Urothelium cell line (cell line): ENCODE measurements around the gene HRH2.
"Not testable (repeated sequence)": the region's sequence is repeated elsewhere in the genome, so short reads cannot be mapped to it uniquely, and the experiment has no call there.

ENCODE experiments used
- DNase-seq: peaks from one replicate; pipeline ENCODE4 v3.0.0; 2011; ENCODE audit warnings: low spot score, mixed read lengths
- FAIRE-seq: peaks from 2 replicates; lab custom pipeline; 2011; peaks lifted over from hg19 to GRCh38; lab: Jason Lieb, UNC

The HRH2 gene

DNA sequence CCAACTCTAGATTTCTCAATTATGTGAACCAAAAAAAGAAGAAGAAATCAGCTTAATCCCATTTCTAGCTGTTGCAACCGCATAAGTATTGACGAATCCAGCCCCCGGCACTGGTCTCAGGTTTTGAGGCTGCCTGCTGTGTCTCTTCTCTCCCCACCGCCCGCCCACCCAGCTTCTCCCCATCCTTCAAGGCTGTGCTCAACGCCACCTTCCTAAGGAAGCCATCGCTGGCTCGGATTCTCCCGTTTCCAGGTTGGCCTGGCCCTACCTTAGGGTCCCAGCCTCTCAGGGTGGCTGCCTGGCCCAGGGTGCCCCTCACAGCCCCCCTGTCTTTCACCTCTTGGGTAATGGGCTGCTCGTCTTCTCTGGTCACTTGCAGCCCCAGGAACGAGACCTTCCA lies 77.8 kb downstream of the HRH2 start:
- no peak for DNase-seq
- FAIRE-seq, result no peak

DNA sequence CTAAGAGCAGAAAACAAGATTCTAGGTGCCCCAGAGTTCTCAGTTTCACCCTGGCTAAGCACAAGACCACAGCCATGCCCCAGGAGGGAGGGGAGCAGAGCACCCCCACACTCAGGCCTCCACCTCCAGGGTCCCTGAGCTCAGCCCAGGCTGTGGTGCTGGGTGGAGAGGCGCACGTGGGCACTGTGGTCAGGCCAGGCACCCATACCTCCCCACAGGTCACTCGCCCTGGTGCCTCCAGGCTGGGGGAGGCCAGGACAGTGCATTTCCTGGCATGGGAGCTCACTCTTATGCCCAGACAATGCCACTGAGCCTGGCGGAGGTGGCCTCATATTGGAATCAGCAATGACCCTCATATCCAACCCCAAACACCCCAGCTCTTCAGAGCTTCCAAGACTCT lies 78.8 kb downstream of the HRH2 start:
- DNase-seq (no peak), FAIRE-seq (no peak)

DNA sequence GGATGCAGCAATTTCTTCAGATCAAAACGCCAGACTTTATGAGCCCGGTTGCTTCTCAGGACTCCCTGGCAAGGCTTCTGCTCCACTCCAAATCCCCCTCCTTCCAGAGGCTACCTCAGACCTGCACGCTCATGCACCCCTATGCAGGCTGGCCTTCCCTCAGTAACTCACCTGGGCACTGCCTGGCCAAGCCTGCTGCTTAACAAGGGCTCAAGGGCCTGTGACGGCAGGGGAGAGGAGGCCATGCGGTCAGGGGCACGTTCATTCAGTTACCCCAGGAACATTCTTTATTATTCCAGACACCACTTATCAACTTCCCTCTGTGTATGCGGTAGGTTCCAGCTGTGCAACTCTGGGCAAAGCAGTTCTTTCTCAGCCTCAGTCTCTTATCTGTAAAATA lies 79.6 kb downstream of the HRH2 start:
- FAIRE-seq (no peak), DNase-seq (no peak)

DNA sequence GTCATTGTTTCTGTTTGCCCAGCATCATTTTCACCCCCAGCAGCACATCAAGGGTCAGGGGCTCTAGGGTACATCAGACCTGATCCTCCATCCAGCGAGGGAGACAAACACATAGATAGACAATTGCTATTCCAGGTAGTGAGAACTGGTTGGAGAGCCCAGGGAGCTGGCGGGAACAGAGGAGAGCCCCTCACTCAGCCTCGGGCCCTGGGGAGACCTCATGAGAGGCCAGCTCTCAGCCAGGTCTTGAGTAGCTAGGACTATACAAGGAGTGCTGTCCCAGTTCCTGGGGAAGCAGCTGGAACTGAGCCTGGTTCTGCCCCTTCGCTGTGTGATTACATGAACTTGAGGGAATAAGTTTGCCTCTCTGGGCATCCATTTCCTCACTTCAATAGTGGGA lies 80.3 kb downstream of the HRH2 start:
- FAIRE-seq (no peak), DNase-seq (no peak)

DNA sequence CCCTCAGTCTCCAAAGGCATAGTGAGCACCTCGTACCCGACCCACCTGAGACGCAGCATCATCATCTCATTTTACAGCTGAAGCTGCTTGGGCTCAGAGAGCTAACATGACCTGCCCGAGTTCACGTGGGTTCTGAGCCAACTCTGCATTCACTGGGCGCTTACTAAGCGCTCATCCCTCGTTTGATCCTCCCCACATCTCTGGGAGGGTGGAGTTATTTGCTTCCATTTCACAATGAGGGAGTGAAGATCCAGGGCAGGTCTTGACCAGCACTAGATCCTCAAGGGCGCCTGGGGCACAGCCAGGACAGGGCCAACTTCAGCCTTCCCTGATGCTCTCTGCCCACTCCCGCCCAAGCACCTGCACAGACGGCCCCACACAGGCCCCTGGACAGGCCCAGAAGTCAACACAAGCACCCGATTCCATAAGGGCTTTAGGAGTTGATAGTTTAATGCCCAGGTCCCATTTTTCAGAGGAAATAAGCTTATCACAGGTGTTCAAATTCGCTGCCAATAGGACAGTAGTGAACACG lies 80.8 kb downstream of the HRH2 start:
- FAIRE-seq, result no peak

DNA sequence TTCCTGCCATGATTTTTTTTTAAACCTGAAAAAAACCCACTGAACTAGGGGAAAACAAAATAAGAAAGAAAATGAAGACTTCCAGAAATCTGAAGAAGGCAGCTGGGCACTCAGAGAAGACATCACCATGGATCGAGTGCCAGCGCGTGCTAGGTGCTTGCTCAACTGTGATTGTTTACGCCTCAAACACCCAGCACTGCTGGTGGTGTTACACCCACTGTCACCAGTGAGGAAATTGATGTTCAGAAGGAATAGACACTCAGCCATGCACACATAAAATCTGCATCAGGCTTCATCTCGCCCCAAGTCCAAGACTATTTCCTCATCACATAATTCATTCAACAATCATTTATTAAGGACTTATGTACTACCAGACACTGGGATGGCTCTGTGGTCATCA lies 82.1 kb downstream of the HRH2 start:
- DNase-seq (no peak), FAIRE-seq (no peak)

More for the DNA sequence above, 80.8 kb downstream of the HRH2 start:
- no peak for DNase-seq

GRCh38 chr5:175741556-175741955 lies 83.7 kb downstream of the HRH2 start:
- FAIRE-seq (no peak), DNase-seq (no peak)

DNA sequence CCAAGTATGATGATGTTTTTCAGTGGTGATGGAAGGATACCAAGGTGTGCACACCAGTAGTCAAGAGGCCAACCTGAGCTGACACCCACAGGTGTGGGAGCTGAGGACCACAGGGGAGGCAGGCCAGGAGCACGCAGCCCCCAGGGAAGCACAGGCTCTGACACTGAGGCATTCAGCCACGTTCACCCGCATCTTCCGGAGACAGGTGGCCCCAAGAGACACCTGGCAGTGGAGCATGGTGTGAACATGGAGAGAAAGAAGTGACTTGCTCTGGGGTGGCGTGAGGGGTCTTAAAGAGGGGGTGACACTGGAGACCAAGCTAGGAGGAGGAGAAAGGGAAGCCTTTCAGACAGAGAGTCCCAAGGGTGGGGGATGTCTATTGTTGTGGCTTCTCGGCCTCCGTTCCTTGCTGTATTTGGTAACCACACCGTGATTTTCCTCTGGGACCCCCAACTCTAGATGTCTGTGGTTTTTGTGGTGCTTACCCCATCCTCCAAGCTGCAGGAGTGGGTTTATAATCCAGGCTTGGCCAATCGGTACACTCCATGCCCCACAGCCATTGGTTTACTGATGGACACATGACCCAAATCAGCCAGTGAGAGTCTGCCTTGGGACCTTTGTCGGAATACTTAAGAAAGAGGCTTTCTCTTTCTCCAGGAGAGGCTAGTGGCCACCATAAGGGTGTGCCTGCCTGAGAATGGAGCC lies 84.6 kb downstream of the HRH2 start:
- no peak for FAIRE-seq

GRCh38 chr5:175743676-175744210 lies 85.9 kb downstream of the HRH2 start:
- no peak for FAIRE-seq
- DNase-seq, result no peak

More for the DNA sequence above, 84.6 kb downstream of the HRH2 start:
- DNase-seq, result no peak

GRCh38 chr5:175745210-175745609 lies 87.3 kb downstream of the HRH2 start:
- FAIRE-seq (no peak), DNase-seq (no peak)

- no peak for FAIRE-seq
- no peak for DNase-seq
Measured at GRCh38 chr5:175746851-175747250, 89.0 kb downstream of the HRH2 start.

DNA sequence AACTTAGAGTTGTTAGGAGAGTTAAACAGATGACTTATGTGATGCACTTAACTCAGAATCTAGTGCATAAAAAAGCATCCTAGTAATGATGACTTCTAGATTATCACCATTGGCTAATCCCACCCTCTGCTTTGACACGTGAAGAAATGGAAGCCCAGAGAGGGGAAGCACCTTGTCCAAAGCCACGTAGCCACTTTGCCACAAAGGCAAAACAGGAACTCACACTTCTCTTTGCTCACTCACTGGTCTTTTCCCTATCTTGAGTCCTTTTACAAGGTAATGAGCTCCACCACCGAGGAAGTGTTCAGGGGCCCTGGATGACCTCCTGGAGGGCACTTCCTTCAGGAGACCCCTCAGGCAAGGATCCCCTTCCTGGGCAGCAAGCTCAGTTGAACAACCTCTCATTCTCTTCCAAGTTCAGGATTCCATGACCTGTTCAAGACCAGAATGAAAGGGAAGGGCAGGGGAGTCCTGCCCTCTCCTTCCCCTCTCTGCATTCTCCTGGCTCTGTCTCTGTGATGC lies 89.7 kb downstream of the HRH2 start:
- FAIRE-seq (no peak), DNase-seq (no peak)

- DNase-seq (no peak), FAIRE-seq (no peak)
Measured at GRCh38 chr5:175748650-175749049, 90.8 kb downstream of the HRH2 start.

- DNase-seq (peak; percentile 48), FAIRE-seq (no peak)
Measured at GRCh38 chr5:175749591-175749990, 91.7 kb downstream of the HRH2 start.

- DNase-seq (no peak), FAIRE-seq (no peak)
Measured at GRCh38 chr5:175750511-175750931, 92.7 kb downstream of the HRH2 start.

GRCh38 chr5:175751369-175751768 lies 93.5 kb downstream of the HRH2 start:
- FAIRE-seq (no peak), DNase-seq (no peak)

- FAIRE-seq (no peak), DNase-seq (peak; percentile 8)
Measured at GRCh38 chr5:175752826-175753535, 95.1 kb downstream of the HRH2 start.

DNA sequence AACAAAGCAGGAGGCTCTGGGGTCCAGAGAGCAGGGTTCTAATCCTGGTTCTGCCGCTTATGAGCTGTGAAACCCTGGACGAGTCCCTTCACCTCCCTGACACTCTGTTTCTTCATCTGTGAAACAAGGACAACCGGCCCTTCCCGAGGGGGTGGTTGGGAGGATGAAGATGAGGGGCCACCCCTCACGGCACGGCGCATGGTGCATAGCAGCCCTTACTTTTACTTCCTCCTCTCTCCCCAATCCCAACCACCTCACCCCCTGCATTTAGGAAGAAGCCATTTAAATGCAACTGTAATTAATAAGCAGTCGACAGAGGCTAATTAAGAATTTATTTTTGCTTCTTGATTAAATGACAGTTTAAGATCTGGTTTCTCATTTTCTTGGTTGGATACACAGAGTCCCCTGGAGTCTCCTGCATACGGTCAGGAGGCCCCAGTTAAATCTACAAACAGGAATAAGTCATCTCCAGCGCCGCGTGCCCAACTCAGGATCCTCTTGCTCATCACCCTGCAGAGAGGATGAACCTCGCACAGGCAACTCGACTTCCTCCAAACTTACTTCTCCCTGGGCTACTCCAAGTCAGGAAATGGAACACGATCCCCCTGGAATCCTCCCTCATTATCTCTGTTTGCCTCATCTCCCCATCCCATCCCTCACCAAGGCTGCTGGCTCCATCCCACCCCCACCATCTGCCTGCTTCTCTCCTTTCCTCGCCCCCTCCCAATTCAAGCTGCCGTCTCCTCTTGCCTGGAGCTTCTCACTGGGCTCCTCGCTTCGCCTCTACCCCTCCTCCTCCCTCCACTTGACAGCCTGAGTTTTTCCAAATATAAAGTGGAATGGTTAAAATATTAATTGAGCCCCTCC lies 95.9 kb downstream of the HRH2 start:
- DNase-seq (no peak), FAIRE-seq (no peak)

- DNase-seq, FAIRE-seq: not testable (repeated sequence)
Measured at GRCh38 chr5:175759991-175760390, 102.1 kb downstream of the HRH2 start.
